HEK293 (cell line): ENCODE results near the gene REV3L.

Experiments
- CTCF ChIA-PET: fragments of 350-600 bp; formaldehyde crosslinking; extraction: SDS; loops from one replicate; lab custom pipeline; 2021; ENCODE audit warnings: antibody characterized with exemption; lab: Yijun Ruan, JAX
- POLR2A ChIA-PET: fragments of 300-600 bp; formaldehyde crosslinking; extraction: SDS; loops from one replicate; lab custom pipeline; 2020; ENCODE audit warnings: antibody characterized with exemption, inconsistent platforms; lab: Yijun Ruan, JAX
- H3K27ac ChIP-seq: fragments of 200-500 bp; sonication (Bioruptor generic); 2 replicates; pipeline ENCODE4 v1.5.1; 2014; ENCODE audit warnings: low read depth, low read length, control low read depth, inconsistent platforms; ENCODE audit errors: extremely low read depth
- H3K36me3 ChIP-seq, 2 experiments: fragments of 200-500 bp in 1 of 2; sonication (Bioruptor generic) in 1 of 2; 1 replicate in 1 of 2; 2 replicates in 1 of 2; pipeline ENCODE4 v1.5.1; 2014 to 2017; ENCODE audit warnings: inconsistent platforms in 2 of 2, low read length in 2 of 2; ENCODE audit not compliant: control insufficient read depth in 2 of 2, insufficient read depth in 1 of 2
- H3K4me1 ChIP-seq: fragments of 200-500 bp; sonication (Bioruptor generic); 2 replicates; pipeline ENCODE4 v1.5.1; 2014; ENCODE audit warnings: mild to moderate bottlenecking, low read length, inconsistent platforms; ENCODE audit not compliant: control insufficient read depth, insufficient read depth
- H3K4me3 ChIP-seq: 2 replicates; pipeline ENCODE4 v1.5.1; 2011; ENCODE audit warnings: low read depth, mild to moderate bottlenecking, control low read depth, low read length, moderate library complexity
- H3K9me3 ChIP-seq: fragments of 200-500 bp; sonication (Bioruptor generic); 2 replicates; pipeline ENCODE4 v1.5.1; 2014; ENCODE audit warnings: low read depth, low read length, inconsistent platforms; ENCODE audit not compliant: control insufficient read depth, insufficient read depth
- GLI4 ChIP-seq: fragments of 450-650 bp; formaldehyde crosslinking; IDR thresholded peaks from 2 replicates; pipeline ENCODE4 v1.5.1; 2016; ENCODE audit warnings: missing biosample characterization, missing genetic modification characterization
- HOXC10 ChIP-seq: sonication (generic); formaldehyde crosslinking; IDR thresholded peaks from 2 replicates; pipeline ENCODE4 v1.8.1; 2023; ENCODE audit warnings: mild to moderate bottlenecking, missing genetic modification reagents
- PRDM1 ChIP-seq: fragments of 450-650 bp; formaldehyde crosslinking; IDR thresholded peaks from 2 replicates; pipeline ENCODE4; 2016; ENCODE audit warnings: missing biosample characterization, missing genetic modification characterization
- TRIM28 ChIP-seq: IDR thresholded peaks from 2 replicates; pipeline ENCODE4 v1.6.1; 2011; ENCODE audit warnings: low read length, control low read depth, borderline replicate concordance
- YY2 ChIP-seq: fragments of 450-650 bp; formaldehyde crosslinking; IDR thresholded peaks from 2 replicates; pipeline ENCODE4 v1.5.1; 2016; ENCODE audit warnings: missing biosample characterization, missing genetic modification characterization
- ZFP37 ChIP-seq: fragments of 450-650 bp; formaldehyde crosslinking; IDR thresholded peaks from 2 replicates; pipeline ENCODE4 v1.5.1; 2016; ENCODE audit warnings: missing biosample characterization, missing genetic modification characterization
- ZNF155 ChIP-seq: fragments of 450-650 bp; formaldehyde crosslinking; IDR thresholded peaks from 2 replicates; pipeline ENCODE4 v1.5.1; 2016; ENCODE audit warnings: missing biosample characterization, missing genetic modification characterization
- ZNF324 ChIP-seq: fragments of 450-650 bp; formaldehyde crosslinking; IDR thresholded peaks from 2 replicates; pipeline ENCODE4 v1.5.1; 2016; ENCODE audit warnings: missing biosample characterization, missing genetic modification characterization
- ZNF549 ChIP-seq: fragments of 450-650 bp; IDR thresholded peaks from 2 replicates; pipeline ENCODE4 v1.5.1; 2018; ENCODE audit warnings: missing biosample characterization, missing genetic modification characterization, mild to moderate bottlenecking, inconsistent platforms, moderate library complexity
- ZNF610 ChIP-seq: fragments of 450-650 bp; formaldehyde crosslinking; IDR thresholded peaks from 2 replicates; pipeline ENCODE4 v1.5.1; 2016; ENCODE audit warnings: missing biosample characterization, missing genetic modification characterization, borderline replicate concordance
- ZNF654 ChIP-seq: fragments of 450-650 bp; formaldehyde crosslinking; IDR thresholded peaks from 2 replicates; pipeline ENCODE4 v1.5.1; 2016; ENCODE audit warnings: low read depth, missing biosample characterization, missing genetic modification characterization
- ZNF660 ChIP-seq: fragments of 450-650 bp; IDR thresholded peaks from 2 replicates; pipeline ENCODE4 v1.5.1; 2018; ENCODE audit warnings: missing biosample characterization, mild to moderate bottlenecking, missing genetic modification characterization
- ZNF76 ChIP-seq: fragments of 450-650 bp; formaldehyde crosslinking; IDR thresholded peaks from 2 replicates; pipeline ENCODE4; 2016; ENCODE audit warnings: low read depth, missing biosample characterization, missing genetic modification characterization, borderline replicate concordance
- ZNF785 ChIP-seq: fragments of 450-650 bp; formaldehyde crosslinking; IDR thresholded peaks from 2 replicates; pipeline ENCODE4 v1.5.1; 2016; ENCODE audit warnings: missing biosample characterization, missing genetic modification characterization
- TF ChIP-seq, protein P1 (sequence below): fragments of 450-650 bp; formaldehyde crosslinking; IDR thresholded peaks from 2 replicates; pipeline ENCODE4 v1.5.1; 2016; ENCODE audit warnings: missing biosample characterization, missing genetic modification characterization
- TF ChIP-seq, protein P2 (sequence below): fragments of 450-650 bp; formaldehyde crosslinking; conservative IDR thresholded peaks from 2 replicates; pipeline ENCODE4 v1.5.1; 2016; ENCODE audit warnings: low read depth, missing biosample characterization, missing genetic modification characterization
- TF ChIP-seq, protein P3 (sequence below): fragments of 450-650 bp; formaldehyde crosslinking; IDR thresholded peaks from 2 replicates; pipeline ENCODE4 v1.5.1; 2016; ENCODE audit warnings: missing biosample characterization, missing genetic modification characterization, low read depth
- TF ChIP-seq, protein P4 (sequence below): fragments of 450-650 bp; formaldehyde crosslinking; IDR thresholded peaks from 2 replicates; pipeline ENCODE4 v1.5.1; 2016; ENCODE audit warnings: missing biosample characterization, missing genetic modification characterization

The REV3L gene

DNA sequence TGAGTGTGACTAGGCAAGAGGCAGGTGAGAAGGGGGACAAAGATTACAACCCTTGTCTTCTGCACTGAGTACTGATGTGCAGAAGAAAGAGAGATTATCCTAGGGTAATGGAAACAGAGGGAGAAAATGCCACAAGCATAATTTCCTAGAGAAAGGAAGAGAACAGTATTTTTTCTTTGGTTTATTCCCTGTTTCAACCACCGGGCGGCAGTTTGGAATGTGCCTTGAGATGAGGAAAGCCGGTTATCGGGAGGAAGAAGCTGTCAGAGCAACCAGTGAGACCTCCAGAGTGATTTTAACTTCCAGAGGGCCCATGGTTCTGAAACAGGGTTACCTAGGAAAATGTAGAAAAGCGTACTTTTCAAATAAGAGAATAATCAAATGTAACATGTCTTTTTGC is 121.4 kb downstream of the REV3L start:
- ChIA-PET POLR2A (interaction anchor here (0.6 kb wide), 1 partner anchor 121 kb away, joined by 4 read pairs; the partner anchor contains the start of gene REV3L), CTCF (interaction anchor here (0.6 to 2.0 kb wide), 8 partner anchors 9 to 239 kb away, joined by 3 to 16 read pairs (median 3); no protein-coding TSS in a partner anchor)
- H3K4me1 ChIP-seq, result no peaks in the 10 kb centered on the region
- no peak overlapping the region for H3K4me3 ChIP-seq
- TF ChIP-seq ZNF155 (tag by site-specific recombination) (no peak), GLI4 (no peak), HOXC10 (CRISPR knock-in tag) (no peak), YY2 (tag by site-specific recombination) (no peak), ZNF549 (no peak), ZNF660 (tag by site-specific recombination) (0 out of 2 replicates have a peak, but pooled peaks have one; percentile 44), ZNF654 (tag by site-specific recombination) (peak; percentile 35; the same call in 1 of the 2 replicates), ZNF785 (no peak), ZNF324 (no peak), PRDM1 (tag by site-specific recombination) (peak; percentile 65), ZNF76 (tag by site-specific recombination) (no peak), TRIM28 (no peak)
- TF ChIP-seq, protein P1, sequence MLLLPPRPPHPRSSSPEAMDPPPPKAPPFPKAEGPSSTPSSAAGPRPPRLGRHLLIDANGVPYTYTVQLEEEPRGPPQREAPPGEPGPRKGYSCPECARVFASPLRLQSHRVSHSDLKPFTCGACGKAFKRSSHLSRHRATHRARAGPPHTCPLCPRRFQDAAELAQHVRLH (tag by site-specific recombination), result no peak
- TF ChIP-seq, protein P2, sequence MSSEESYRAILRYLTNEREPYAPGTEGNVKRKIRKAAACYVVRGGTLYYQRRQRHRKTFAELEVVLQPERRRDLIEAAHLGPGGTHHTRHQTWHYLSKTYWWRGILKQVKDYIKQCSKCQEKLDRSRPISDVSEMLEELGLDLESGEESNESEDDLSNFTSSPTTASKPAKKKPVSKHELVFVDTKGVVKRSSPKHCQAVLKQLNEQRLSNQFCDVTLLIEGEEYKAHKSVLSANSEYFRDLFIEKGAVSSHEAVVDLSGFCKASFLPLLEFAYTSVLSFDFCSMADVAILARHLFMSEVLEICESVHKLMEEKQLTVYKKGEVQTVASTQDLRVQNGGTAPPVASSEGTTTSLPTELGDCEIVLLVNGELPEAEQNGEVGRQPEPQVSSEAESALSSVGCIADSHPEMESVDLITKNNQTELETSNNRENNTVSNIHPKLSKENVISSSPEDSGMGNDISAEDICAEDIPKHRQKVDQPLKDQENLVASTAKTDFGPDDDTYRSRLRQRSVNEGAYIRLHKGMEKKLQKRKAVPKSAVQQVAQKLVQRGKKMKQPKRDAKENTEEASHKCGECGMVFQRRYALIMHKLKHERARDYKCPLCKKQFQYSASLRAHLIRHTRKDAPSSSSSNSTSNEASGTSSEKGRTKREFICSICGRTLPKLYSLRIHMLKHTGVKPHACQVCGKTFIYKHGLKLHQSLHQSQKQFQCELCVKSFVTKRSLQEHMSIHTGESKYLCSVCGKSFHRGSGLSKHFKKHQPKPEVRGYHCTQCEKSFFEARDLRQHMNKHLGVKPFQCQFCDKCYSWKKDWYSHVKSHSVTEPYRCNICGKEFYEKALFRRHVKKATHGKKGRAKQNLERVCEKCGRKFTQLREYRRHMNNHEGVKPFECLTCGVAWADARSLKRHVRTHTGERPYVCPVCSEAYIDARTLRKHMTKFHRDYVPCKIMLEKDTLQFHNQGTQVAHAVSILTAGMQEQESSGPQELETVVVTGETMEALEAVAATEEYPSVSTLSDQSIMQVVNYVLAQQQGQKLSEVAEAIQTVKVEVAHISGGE (tag by site-specific recombination), result no peak
- TF ChIP-seq, protein P3, sequence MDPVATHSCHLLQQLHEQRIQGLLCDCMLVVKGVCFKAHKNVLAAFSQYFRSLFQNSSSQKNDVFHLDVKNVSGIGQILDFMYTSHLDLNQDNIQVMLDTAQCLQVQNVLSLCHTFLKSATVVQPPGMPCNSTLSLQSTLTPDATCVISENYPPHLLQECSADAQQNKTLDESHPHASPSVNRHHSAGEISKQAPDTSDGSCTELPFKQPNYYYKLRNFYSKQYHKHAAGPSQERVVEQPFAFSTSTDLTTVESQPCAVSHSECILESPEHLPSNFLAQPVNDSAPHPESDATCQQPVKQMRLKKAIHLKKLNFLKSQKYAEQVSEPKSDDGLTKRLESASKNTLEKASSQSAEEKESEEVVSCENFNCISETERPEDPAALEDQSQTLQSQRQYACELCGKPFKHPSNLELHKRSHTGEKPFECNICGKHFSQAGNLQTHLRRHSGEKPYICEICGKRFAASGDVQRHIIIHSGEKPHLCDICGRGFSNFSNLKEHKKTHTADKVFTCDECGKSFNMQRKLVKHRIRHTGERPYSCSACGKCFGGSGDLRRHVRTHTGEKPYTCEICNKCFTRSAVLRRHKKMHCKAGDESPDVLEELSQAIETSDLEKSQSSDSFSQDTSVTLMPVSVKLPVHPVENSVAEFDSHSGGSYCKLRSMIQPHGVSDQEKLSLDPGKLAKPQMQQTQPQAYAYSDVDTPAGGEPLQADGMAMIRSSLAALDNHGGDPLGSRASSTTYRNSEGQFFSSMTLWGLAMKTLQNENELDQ (tag by site-specific recombination), result no peak
- H3K36me3 ChIP-seq, result peaks cover 8 to 38% of the 10 kb centered on the region in 2 experiments; a peak in 2 of 3 replicates
- H3K27ac ChIP-seq, result no peak overlapping the region
- H3K9me3 ChIP-seq, result no peaks in the 10 kb centered on the region

DNA sequence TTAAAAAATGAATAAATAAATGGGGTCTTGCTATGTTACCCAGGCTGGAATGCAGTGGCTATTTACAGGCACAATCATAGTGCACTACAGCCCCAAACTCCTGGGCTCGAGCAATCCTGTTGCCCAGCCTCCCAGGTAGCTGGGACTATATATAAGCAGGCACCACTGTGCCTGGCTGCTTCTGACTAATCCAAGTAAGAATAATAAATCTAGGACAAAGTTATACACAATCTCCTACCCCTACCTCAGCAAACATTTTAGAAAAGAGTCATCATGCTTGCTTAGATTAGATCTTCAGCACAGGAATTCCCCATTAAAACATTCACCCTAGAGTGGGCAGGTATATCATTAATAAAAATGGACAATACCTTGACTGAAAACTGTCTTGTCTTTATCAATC is 124.6 kb downstream of the REV3L start:
- no peak overlapping the region for H3K27ac ChIP-seq
- peaks cover 22 to 51% of the 10 kb centered on the region in 2 experiments for H3K36me3 ChIP-seq
- no peaks in the 10 kb centered on the region for H3K4me1 ChIP-seq
- CTCF ChIA-PET, result interaction anchor here (2.3 kb wide), 1 partner anchor 120 kb away, joined by 10 read pairs; no protein-coding TSS in a partner anchor
- no peaks in the 10 kb centered on the region for H3K9me3 ChIP-seq
- TF ChIP-seq, protein P4, sequence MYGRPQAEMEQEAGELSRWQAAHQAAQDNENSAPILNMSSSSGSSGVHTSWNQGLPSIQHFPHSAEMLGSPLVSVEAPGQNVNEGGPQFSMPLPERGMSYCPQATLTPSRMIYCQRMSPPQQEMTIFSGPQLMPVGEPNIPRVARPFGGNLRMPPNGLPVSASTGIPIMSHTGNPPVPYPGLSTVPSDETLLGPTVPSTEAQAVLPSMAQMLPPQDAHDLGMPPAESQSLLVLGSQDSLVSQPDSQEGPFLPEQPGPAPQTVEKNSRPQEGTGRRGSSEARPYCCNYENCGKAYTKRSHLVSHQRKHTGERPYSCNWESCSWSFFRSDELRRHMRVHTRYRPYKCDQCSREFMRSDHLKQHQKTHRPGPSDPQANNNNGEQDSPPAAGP, result no peak
- TF ChIP-seq ZNF610 (tag by site-specific recombination), result no peak
- no peak for TF ChIP-seq ZFP37 (tag by site-specific recombination)
- H3K4me3 ChIP-seq, result no peak overlapping the region
- POLR2A ChIA-PET, result no interaction called here
